Stimulated activated CD4-positive, alpha-beta T cell treated with anti-CD3 and anti-CD28 coated beads, TNF-alpha, amount 100 ng/mL, for 48 hours (primary cell): ENCODE measurements around the gene SELENON.

Source experiments
- DNase-seq, 3 donors: peaks; one replicate each; pipeline ENCODE4 v3.0.0-alpha.2; 2020; ENCODE audit warnings: low read depth in 3 of 3

The SELENON gene

GRCh38 chr1:25771221-25772114, 28.5 kb upstream of the SELENON start:
- no peak for DNase-seq

- no peak for DNase-seq
These were observed 27.8 kb upstream of the SELENON start for GRCh38 chr1:25772164-25772563.

- no peak for DNase-seq
These were observed 27.2 kb upstream of the SELENON start for GRCh38 chr1:25772692-25773245.

- no peak for DNase-seq
These were observed 26.4 kb upstream of the SELENON start for GRCh38 chr1:25773441-25774125.

- DNase-seq: no peak
These were observed 25.7 kb upstream of the SELENON start for GRCh38 chr1:25774206-25774803.

GRCh38 chr1:25774921-25775771, 24.8 kb upstream of the SELENON start:
- DNase-seq: peak; percentile 49 to 81 (median 76)

GRCh38 chr1:25779388-25779787, 20.6 kb upstream of the SELENON start:
- no peak for DNase-seq

GRCh38 chr1:25779894-25780293, 20.1 kb upstream of the SELENON start:
- DNase-seq: no peak

- no peak for DNase-seq
These were observed 19.5 kb upstream of the SELENON start for GRCh38 chr1:25780318-25781129.

- DNase-seq: no peak
These were observed 18.9 kb upstream of the SELENON start for GRCh38 chr1:25781130-25781433.

GRCh38 chr1:25782608-25783201, 17.3 kb upstream of the SELENON start:
- DNase-seq: no peak

- DNase-seq: no peak
These were observed 15.4 kb upstream of the SELENON start for GRCh38 chr1:25784575-25785051.

- DNase-seq: no peak
These were observed 14.5 kb upstream of the SELENON start for GRCh38 chr1:25785333-25786067.

- DNase-seq: no peak
These were observed 12.9 kb upstream of the SELENON start for GRCh38 chr1:25786887-25787759.

- no peak for DNase-seq
These were observed 12.2 kb upstream of the SELENON start for GRCh38 chr1:25787760-25788166.

GRCh38 chr1:25790472-25790871, 9.5 kb upstream of the SELENON start:
- DNase-seq: no peak

GRCh38 chr1:25792115-25792514, 7.9 kb upstream of the SELENON start:
- no peak for DNase-seq

GRCh38 chr1:25793585-25794170, 6.3 kb upstream of the SELENON start:
- no peak for DNase-seq
